GM21526 (cell line): ENCODE measurements around the gene BIRC5.
A peak's percentile ranks its signal among the peaks of the same experiment; 100 is the strongest.
"Not testable (repeated sequence)": the region's sequence is repeated elsewhere in the genome, so short reads cannot be mapped to it uniquely, and the experiment has no call there.

ENCODE experiments used
- ATAC-seq: cut with Tn5 transposase; IDR thresholded peaks from one replicate; pipeline ENCODE4 v1.9.1; 2021; ENCODE audit warnings: moderate library complexity; ENCODE audit not compliant: unreplicated experiment, low FRiP score

The BIRC5 gene

DNA sequence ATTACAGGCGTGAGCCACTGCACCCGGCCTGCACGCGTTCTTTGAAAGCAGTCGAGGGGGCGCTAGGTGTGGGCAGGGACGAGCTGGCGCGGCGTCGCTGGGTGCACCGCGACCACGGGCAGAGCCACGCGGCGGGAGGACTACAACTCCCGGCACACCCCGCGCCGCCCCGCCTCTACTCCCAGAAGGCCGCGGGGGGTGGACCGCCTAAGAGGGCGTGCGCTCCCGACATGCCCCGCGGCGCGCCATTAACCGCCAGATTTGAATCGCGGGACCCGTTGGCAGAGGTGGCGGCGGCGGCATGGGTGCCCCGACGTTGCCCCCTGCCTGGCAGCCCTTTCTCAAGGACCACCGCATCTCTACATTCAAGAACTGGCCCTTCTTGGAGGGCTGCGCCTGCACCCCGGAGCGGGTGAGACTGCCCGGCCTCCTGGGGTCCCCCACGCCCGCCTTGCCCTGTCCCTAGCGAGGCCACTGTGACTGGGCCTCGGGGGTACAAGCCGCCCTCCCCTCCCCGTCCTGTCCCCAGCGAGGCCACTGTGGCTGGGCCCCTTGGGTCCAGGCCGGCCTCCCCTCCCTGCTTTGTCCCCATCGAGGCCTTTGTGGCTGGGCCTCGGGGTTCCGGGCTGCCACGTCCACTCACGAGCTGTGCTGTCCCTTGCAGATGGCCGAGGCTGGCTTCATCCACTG, at the start of gene BIRC5:
BIRC5 (plus strand) TSS at position 238 of the 690 bp plus-strand sequence; CDS start at position 302, 64 bp downstream.
- peak; percentile 78 for ATAC-seq

DNA sequence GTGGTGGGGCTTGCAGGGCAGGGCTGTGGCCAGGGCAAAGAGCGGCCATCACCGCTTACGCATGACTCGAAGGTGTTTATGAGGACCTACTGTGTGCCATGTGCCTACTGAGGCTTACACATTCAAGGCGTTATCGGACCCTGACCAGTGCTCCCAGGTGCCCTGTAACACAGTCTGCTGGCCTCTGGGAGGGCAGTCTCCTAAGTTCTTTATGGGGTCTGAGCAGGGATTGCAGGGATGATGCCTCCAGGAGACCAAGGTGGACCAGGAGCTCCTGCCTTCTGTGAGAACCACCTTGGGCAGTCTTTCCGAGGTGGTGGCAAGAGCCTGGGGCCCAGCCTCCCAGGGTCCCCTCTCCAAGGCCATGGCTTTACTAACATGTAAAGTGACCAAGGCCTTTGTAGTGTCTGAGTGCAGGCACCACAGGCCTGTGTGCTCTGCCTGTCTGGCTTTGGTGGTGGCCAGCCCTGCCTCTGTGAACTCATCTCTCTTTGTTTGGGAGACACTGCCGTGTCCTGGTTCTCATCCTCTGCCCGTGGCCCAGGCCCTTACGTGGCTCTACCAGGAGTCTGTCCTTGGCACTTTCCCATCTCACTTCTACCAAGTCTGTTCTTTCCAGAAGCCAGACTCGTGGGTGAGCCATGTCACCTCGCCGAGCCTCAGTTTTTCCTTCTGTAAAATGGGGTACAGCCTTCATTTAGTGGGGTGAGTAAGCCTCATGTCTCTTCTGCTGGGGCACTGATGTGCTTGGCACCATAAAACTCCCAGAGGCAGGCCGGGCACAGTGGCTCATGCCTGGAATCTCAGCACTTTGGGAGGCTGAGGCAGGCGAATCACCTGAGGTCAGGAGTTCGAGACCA, 49.1 kb upstream of the BIRC5 start:
- ATAC-seq, result no peak

DNA sequence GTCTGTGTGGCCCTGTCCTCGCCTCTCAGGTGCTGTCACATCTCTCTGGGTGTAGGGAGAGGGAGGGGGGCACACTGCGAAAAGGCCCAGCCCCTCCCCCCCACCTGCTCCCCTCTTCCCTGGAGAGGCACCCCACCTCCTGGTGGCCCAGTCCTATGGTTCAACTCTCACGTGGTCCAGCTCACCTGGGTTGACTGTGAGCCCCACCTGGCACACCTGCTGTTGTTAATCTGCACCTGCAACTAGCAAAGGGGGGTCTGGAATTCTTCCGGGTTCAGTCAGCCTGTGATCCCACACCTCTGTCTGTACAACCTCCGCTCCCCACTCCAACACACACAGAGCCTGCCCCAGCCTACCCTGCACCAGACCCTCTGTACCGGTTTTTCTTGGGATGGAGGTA, 47.6 kb upstream of the BIRC5 start:
- no peak for ATAC-seq

DNA sequence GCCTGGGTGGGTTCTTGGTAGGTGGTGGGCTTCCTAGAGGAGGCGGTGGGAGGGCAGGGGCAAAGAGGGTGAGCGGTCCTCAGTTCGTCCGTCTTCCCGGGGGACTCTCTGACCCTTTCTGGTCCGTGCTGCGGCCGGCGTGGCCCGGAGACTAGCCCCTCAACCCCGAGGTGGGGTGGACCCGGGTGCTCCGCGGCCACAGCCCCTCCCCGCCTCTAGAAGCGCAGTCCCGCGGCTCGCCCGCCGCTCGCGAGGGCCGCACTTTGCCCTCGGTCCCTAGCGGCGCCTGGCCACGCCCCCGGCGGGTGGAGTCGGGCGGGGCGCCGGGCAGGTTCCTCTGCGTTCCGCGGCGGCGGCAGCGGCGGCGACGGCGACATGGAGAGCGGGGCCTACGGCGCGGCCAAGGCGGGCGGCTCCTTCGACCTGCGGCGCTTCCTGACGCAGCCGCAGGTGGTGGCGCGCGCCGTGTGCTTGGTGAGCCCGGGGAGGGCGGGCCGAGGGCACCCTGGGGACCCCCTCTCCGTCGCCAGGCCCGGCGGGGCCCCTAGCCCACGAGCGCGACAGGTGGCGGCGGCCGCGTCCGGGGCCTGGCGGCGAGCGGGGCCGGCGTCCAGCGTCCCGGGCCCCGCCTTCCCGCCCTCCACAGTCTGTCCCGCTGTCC, 45.7 kb upstream of the BIRC5 start, which contains the start of gene SYNGR2:
SYNGR2 (plus strand) TSS at position 340 of the 661 bp plus-strand sequence; CDS start at position 376, 36 bp downstream.
- peak; percentile 43 for ATAC-seq

DNA sequence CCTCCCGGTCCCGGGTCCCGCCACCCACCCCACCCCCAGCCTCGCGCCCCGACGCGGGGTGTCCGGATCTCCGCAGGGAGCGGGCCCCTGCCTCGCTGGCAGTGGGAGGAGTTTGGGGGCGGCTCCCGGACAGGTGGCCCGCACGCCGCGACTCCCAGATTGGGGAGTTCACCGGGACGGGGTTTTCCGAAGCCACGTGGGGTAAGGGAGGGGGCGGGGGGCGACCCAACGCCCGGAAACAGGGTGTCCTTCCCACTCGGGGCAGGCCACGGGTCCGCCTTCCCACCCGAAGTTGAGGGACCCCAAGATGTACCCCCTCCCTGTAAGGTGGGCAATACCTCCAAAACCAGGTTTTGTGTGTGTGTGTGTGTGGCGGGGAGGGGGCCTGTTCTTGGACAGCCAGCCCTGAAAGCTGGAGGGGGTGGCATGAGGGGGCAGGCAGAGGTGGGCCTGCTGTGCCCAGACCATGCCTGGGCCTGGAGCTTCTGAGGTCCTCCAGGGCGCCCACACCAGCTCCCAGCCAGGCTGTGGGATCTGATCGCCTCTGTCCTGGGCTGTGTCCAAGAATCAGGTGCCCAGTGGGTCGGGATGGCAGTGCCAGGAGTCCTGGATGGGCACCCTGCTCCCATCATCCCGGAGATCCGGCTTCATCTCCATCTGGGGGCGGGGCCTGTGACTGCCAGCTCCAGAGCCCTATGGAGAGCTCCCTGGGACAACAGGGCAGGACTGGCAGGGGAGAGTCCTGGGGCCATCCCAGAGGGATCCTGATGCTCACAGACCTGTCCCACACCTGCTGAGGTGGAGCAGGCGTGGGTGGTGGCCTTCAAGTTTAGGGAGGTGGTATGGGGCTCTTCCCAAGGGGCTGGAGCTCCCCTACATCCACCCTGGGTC, 44.9 kb upstream of the BIRC5 start:
- ATAC-seq, result peak; percentile 9

DNA sequence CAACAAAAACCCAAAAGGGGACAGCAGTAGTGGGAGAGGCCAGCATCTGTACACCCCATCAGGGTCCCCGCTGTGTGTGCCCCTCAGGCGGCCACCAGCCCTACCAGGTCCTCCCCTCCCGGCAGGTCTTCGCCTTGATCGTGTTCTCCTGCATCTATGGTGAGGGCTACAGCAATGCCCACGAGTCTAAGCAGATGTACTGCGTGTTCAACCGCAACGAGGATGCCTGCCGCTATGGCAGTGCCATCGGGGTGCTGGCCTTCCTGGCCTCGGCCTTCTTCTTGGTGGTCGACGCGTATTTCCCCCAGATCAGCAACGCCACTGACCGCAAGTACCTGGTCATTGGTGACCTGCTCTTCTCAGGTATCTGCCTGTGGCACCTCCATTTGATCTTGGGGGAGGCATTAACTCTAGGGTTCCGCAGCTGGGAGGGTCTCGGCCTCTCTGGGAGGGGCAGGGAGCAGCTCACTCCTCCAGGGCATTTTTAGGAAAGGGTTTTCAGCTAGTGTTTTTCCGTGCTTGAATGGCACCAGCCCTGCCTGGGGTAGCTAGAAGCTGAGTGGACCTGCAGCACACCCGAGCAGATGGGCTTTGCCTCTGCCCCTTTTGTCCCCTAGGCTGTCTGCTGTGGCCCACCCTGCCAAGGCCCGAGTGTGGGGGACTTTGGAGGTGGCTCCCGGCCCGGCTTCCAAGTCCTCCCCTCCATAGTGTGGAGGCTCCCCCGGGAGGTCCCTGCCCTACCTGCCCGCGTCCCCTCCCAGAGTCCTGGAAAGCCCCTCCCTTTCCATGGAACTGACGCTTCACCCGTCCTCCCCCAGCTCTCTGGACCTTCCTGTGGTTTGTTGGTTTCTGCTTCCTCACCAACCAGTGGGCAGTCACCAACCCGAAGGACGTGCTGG, 43.1 kb upstream of the BIRC5 start:
- ATAC-seq, result no peak

DNA sequence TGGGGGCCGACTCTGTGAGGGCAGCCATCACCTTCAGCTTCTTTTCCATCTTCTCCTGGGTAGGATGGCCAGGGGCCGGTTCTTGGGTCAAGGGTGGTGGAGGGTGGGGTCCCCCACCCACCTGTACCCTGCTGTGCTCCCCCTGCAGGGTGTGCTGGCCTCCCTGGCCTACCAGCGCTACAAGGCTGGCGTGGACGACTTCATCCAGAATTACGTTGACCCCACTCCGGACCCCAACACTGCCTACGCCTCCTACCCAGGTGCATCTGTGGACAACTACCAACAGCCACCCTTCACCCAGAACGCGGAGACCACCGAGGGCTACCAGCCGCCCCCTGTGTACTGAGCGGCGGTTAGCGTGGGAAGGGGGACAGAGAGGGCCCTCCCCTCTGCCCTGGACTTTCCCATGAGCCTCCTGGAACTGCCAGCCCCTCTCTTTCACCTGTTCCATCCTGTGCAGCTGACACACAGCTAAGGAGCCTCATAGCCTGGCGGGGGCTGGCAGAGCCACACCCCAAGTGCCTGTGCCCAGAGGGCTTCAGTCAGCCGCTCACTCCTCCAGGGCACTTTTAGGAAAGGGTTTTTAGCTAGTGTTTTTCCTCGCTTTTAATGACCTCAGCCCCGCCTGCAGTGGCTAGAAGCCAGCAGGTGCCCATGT, 42.3 kb upstream of the BIRC5 start:
- not testable (repeated sequence) for ATAC-seq

DNA sequence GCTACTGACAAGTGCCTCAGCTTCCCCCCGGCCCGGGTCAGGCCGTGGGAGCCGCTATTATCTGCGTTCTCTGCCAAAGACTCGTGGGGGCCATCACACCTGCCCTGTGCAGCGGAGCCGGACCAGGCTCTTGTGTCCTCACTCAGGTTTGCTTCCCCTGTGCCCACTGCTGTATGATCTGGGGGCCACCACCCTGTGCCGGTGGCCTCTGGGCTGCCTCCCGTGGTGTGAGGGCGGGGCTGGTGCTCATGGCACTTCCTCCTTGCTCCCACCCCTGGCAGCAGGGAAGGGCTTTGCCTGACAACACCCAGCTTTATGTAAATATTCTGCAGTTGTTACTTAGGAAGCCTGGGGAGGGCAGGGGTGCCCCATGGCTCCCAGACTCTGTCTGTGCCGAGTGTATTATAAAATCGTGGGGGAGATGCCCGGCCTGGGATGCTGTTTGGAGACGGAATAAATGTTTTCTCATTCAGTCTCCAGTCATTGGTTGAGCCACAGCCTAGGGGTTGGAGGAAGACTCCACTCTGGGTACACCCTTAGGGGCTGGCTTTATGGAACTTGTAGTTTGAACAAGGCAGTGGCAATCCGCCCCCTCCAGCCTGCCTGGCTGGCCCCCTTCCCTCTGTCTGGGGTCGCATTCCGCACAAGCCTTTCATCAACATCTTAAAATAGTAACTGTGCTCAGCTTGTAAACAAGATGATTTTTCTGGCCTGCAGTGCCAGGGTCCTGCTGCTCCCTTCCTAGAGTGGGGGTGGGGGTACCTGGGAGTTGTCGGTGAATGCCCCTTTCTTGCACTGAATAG, 41.6 kb upstream of the BIRC5 start:
- ATAC-seq, result no peak

DNA sequence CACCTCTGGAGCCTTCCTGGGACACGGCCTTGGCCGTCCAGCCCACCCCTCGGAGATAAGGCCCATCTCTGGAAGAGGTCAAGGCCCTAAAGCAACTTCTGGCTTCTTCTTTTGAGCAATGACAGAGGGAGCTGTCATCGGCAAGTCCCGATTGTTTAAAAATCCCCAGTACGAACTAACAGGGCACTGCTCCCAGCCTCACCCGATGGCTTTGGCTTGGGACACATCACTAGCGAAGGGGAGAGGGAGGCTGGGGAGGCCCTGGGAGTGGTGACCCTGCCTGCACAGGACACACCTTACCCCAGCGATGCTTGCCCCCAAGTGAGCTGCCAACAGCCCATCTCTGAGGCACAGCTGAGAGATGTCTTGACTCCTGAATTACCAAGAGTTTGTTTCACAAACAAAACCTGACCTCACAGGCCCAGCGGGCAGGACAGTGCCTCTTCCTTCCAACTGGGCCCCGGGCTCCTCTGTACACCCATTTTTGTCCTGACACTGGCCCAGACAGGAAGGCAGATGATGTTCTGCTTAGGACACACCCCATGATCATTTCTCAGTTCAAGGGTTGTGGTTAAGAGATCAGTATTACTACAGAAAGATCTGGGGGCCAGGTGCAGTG, 40.8 kb upstream of the BIRC5 start:
- ATAC-seq, result no peak

DNA sequence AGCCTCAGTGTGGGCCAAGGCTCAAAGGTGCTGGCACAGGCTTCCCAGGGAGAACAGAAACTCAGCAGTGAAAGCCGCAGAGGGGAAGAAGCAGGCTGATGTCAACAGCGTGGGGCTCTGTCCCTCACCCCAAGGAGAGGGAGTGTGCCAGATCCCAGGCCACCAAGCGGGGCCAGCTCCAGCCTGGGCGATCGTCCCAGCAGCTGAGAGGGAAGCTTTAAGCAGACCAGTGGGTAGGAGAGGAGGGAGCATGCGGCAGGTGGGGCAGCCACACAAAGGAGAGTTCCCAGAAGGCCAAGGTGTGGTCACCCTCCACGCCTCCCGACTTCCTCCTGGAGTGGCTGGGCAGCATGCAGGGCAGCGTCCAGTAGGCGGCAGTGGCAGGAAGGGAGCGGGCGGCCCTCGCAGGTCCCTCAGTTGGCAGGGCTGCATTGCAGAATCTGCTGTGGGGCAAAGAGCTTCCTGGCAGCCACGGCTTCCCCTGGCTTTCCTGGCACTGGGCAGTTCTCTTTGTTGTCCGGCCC, 39.6 kb upstream of the BIRC5 start:
- ATAC-seq, result no peak

DNA sequence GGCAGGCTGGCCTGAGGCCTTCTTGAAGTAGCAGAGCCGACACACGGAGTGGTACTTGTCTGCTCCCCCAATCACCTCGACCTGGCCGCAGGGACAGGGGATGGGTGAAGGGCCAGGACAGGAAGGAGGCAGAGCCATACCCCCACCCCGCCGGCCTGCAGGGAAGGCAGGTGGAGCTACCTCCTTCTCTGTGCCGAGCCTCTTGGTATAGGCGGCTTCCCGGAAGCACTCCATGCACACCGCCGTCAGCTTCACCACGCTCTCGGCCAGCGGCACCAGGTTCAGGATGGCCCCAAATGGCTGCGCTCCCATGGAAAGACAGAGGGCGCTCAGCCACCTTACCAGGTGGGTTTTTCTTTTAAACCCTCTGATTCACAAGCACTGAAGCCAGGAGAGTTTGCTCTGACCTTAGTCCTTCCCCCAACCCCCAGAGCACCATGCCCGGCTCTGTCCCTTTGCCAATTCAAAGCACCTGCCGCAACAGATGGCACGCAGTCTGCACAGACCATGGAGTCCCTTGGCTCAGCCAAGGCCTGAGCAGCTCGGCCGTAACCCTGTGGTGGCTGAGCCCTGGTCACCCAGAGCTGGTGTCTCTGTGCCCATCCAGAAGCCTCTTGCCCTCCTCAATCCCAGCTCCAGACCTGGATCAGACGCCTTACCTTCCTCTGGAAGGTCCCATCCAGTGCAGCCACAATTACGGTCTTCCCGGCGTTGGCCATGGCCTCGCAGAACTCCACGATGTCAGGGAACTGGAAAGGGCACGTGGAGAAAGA, 39.0 kb upstream of the BIRC5 start:
- no peak for ATAC-seq

DNA sequence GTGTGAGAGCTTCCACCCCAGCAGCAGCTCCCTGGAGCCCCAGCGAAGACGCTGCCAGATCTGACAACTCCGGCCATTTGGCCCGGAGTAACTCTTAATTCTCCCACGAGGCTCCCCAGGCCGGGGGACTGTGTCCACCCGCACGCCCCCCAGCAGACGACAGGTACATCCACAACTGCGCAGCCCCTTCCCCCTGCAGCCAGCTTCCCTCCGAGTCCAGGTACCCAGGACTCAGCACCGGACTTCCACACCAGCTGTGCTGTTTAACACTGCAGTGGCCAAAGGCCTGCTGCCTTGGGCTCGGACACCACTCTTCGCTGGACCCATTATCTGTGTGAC, 38.4 kb upstream of the BIRC5 start:
- no peak for ATAC-seq

DNA sequence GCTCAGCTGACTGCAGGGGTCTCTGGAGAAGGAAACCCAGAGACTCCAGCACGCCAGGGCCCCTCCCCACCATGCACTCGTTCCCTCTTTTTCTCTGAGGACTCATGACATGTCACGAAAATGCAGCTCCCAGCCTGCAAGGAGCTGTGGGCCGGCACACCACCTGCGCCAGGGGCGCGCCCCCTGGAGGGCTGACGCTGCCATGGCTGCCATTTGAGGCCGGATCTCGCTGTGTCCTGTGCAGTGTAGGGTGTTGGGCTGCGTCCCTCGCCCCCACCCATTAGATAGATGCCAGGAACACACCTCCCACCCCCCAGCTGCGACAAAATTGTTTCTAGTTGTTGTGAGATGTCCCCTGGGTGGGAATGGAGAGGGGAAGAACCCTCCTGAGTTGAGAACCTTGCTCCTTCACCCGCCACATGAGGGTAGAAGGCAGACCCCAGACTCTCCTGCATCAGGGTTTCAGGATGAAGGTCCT, 37.5 kb upstream of the BIRC5 start:
- no peak for ATAC-seq

DNA sequence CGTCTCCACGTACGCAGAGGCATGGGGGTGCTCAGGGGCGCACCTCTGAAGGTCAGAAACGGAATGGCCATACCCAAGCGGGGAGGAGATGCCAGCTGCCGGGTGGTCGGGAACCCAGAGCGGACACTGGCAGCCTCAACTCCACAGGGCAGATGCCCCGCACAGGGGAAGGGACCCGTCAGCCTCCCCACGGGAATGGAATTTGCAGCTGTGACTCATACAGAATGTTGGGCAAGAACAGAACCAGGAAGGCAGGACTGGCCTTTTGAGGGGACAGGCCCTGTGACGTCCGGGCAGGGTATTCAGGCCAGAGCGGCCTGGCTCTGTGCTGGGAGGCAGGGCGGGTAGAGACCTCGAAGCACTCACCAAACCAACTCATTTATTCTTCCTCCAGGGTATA, 34.7 kb upstream of the BIRC5 start:
- no peak for ATAC-seq

DNA sequence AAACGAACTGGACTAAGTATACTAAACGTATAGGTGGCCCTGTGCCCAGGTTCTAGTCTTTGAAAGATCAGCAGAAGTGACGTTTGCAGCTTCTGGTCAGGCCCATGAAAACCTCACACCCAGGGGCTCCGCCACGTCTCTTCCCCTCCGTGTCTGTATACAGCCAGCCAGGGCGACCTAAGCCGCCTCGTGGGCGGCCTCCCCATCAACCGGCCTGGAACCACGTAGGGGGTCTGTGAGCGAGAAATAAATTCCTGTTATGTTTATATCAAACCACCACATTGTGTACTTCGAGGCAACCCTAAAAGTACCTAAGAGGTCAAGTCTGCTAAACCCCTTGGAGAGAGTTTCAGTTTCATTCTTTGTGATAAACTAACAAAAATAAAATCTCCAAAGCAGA, 34.0 kb upstream of the BIRC5 start:
- ATAC-seq, result no peak

DNA sequence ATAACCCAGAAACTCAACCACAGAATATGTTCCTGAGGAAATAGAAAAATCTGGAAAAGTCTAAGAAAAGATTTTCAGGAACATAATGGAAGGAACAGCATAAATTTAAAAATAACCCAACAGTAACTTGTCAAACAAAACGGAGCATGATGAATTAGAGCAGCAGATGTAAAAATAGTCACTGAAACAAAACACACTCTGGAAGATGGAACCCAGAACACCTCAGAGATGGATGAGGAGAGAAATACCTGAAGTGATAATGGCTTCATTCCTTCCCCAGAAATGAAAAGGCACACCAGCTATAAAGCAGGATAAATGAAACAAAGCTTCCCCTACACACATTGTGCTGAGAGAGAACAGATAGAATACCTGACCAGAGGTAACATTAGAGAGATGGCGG, 33.5 kb upstream of the BIRC5 start:
- no peak for ATAC-seq

DNA sequence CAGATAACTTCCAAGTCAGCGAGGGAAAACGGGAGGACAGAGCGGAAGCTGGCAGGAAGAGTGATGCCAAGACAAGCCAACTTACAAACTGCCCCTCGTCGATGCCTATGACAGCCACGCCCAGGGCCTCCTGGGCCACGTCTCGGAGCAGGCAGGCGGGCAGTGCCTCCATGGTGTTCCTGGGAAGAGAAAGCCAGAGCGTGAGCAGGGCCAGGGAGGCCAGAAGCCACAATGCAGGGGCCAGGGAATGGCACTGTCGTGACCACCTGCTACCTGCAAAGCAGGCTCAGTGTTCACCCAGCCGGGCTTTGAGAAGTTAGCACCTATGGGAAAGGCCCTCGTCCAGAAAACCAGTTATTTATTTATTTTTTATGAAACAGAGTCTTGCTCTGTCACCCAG, 31.5 kb upstream of the BIRC5 start:
- ATAC-seq, result no peak
